K562 (cell line): Measurements from ENCODE around the gene MCCD1. TPM values are rescaled to one million over a fixed set of nuclear protein-coding genes. Genes with fewer than 3 reads are reported as not detected.

Experiments used
- ATF1 ChIP-seq, 2 experiments: fragments of 450-650 bp in 1 of 2; IDR thresholded peaks; 2 replicates each; pipeline ENCODE4 v1.6.1; 2016; ENCODE audit warnings: missing compliant biosample characterization in 1 of 2, missing genetic modification characterization in 1 of 2
- BRD9 ChIP-seq: fragments of 450-650 bp; IDR thresholded peaks from 2 replicates; pipeline ENCODE4 v1.6.1; 2018; ENCODE audit warnings: low read depth; ENCODE audit not compliant: partially characterized antibody
- CBFA2T2 ChIP-seq: fragments of 450-650 bp; conservative IDR thresholded peaks from 2 replicates; pipeline ENCODE4 v1.6.1; 2017; ENCODE audit warnings: mild to moderate bottlenecking
- CTBP1 ChIP-seq: fragments of 450-650 bp; IDR thresholded peaks from 2 replicates; pipeline ENCODE4 v1.6.1; 2016; ENCODE audit warnings: borderline replicate concordance
- GTF2B ChIP-seq: IDR thresholded peaks from 2 replicates; pipeline ENCODE4 v1.6.1; 2011; ENCODE audit not compliant: insufficient read length; ENCODE audit errors: extremely low read depth
- KHSRP ChIP-seq: fragments of 450-650 bp; IDR thresholded peaks from 2 replicates; pipeline ENCODE4 v1.6.1; 2017
- MEF2D ChIP-seq: conservative IDR thresholded peaks from 2 replicates; pipeline ENCODE4 v1.6.1; 2016; ENCODE audit warnings: low read depth, missing genetic modification characterization, missing compliant biosample characterization
- MXD1 ChIP-seq: fragments of 250-450 bp; sonication (Bioruptor Pico); IDR thresholded peaks from 2 replicates; pipeline ENCODE4 v1.8.0; 2021; ENCODE audit warnings: borderline replicate concordance, mild to moderate bottlenecking, moderate library complexity; ENCODE audit not compliant: poor library complexity, severe bottlenecking
- MYNN ChIP-seq, 2 experiments: sonication (generic); formaldehyde crosslinking in 1 of 2; IDR thresholded peaks; 2 replicates each; pipeline versions ENCODE4 v1.5.0 to v1.6.1; 2016 to 2020; ENCODE audit warnings: antibody characterized with exemption in 1 of 2, missing genetic modification reagents in 1 of 2
- NCOA1 ChIP-seq: fragments of 450-650 bp; IDR thresholded peaks from 2 replicates; pipeline ENCODE4 v1.6.1; 2016; ENCODE audit warnings: low read depth
- NCOA2 ChIP-seq, 2 experiments: fragments of 450-650 bp; IDR thresholded peaks; 2 replicates each; pipeline ENCODE4 v1.6.1; 2018; ENCODE audit warnings: mild to moderate bottlenecking in 2 of 2, moderate library complexity in 1 of 2; ENCODE audit not compliant: partially characterized antibody in 2 of 2
- NFE2 ChIP-seq: IDR thresholded peaks from 2 replicates; pipeline ENCODE4 v1.6.1; 2014; ENCODE audit warnings: antibody characterized with exemption, low read depth
- NKRF ChIP-seq: fragments of 450-650 bp; IDR thresholded peaks from 2 replicates; pipeline ENCODE4 v1.6.1; 2016; ENCODE audit warnings: borderline replicate concordance
- RNF2 ChIP-seq: sonication (generic); IDR thresholded peaks from 2 replicates; pipeline ENCODE4 v1.6.1; 2016
- SAFB2 ChIP-seq: fragments of 200-400 bp; formaldehyde crosslinking; IDR thresholded peaks from 2 replicates; pipeline ENCODE4 v1.6.1; 2018; ENCODE audit warnings: borderline replicate concordance, low read length, low read depth, moderate library complexity; ENCODE audit not compliant: severe bottlenecking
- SIN3B ChIP-seq: fragments of 450-650 bp; IDR thresholded peaks from 2 replicates; pipeline ENCODE4 v1.6.1; 2017; ENCODE audit warnings: low read depth, mild to moderate bottlenecking, moderate library complexity
- ZNF134 ChIP-seq: fragments of 250-450 bp; sonication (Bioruptor Pico); conservative IDR thresholded peaks from 2 replicates; pipeline ENCODE4 v1.4.0; 2020
- ZNF644 ChIP-seq: fragments of 200-800 bp; sonication (Bioruptor generic); IDR thresholded peaks from 2 replicates; pipeline ENCODE4 v1.6.1; 2016; ENCODE audit warnings: low read depth, missing genetic modification characterization, missing compliant biosample characterization
- ZNF668 ChIP-seq: fragments of 250-450 bp; sonication (Bioruptor Pico); IDR thresholded peaks from 2 replicates; pipeline ENCODE4 v1.8.0; 2022; ENCODE audit warnings: mild to moderate bottlenecking, inconsistent platforms
- ZNF717 ChIP-seq: fragments of 250-450 bp; sonication (Bioruptor Pico); IDR thresholded peaks from 2 replicates; pipeline ENCODE4 v1.5.0; 2021
- polyA plus RNA-seq, 8 experiments: library from polyadenylated mRNA; depleted of rRNA in 4 of 8; stranded (reverse) in 5 of 8; unstranded in 3 of 8; fragments of >200 nt; fragmentation: Nextera tagmentation in 2 of 8; fragmentation: Illumina TruSeq in 1 of 8; extraction: Ambion mirVana in 2 of 8; extraction: Trizol in 1 of 8; gene quantifications; 2 replicates each; pipeline versions ENCODE4 v1.2.1 to v1.2.3, GENCODE V29; 2011 to 2014; ENCODE audit warnings: inconsistent platforms in 1 of 8, missing spikeins in 1 of 8
- total RNA-seq, 7 experiments: library from RNA; depleted of rRNA in 6 of 7; stranded (reverse); fragments of >200 nt in 6 of 7; fragmentation: Illumina TruSeq in 2 of 7; extraction: Trizol in 2 of 7; gene quantifications; 2 replicates each; pipeline versions ENCODE4 v1.2.1 to v1.2.3, GENCODE V29; 2011 to 2021; ENCODE audit warnings: low replicate concordance in 1 of 7
- TF ChIP-seq, protein P1 (sequence below): fragments of 450-650 bp; IDR thresholded peaks from 2 replicates; pipeline ENCODE4 v1.7.1; 2018; ENCODE audit warnings: mild to moderate bottlenecking, low read depth; ENCODE audit not compliant: partially characterized antibody
- TF ChIP-seq, protein P2 (sequence below): sonication (generic); formaldehyde crosslinking; IDR thresholded peaks from 2 replicates; pipeline ENCODE4 v1.8.1; 2023; ENCODE audit warnings: mild to moderate bottlenecking, missing genetic modification reagents

MCCD1 gene
- total and polyA plus RNA-seq, 9 of the 15 experiments (the other 6 are each of a cell fraction or from before 2014, with no cell fraction given) = not detected

DNA sequence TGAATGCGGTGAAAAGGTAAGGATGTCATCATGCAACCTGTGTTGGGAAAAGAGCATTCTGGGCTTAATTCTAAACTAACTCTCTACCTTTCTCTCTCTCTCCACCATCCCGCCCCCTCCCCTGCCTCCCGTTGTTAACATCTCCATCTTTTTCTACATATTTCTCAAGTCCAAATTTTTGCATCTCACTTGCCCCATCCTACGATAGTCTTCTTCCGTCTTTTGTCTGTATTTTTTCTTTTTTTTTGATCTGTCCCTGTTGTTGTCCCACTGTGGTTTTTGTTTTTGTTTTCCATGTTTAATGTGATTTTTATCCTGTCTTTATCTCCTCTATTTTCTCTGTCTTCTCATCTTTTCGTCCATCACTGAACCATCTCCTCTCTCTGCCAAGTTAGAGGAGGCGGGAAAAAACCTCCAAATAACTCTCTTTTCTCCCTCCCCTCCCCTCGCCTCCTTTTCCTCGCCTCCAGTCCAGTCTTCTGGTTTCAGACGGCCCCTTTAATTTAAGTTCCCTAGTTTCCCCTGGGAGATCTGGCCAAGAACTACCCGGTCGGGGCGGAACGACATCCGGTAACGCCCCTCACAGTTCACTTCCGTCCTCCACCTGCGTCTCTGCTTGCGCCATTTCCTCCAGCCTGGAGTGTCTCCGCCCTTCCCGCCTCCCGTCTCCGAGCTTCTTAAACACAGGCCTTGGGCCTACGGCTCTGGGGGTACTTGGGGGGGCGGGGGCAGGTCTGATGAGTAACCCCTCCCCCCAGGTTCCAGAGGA, 18.4 kb downstream of the MCCD1 start, which contains the start of gene NFKBIL1 (continued):
- TF ChIP-seq BRD9 (peak; percentile 78), MXD1 (CRISPR knock-in tag) (no peak), MYNN (IDR thresholded peaks at IDR 0.05) (no peak), MYNN (CRISPR knock-in tag; IDR thresholded peaks at IDR 0.05) (no peak), MEF2D (tag) (peak; percentile 74), NCOA2 (IDR thresholded peaks at IDR 0.05; ENCODE audit: partially characterized antibody in 2 of 2) (no peak), ZNF717 (CRISPR knock-in tag) (no peak), ZNF644 (tag) (peak; percentile 83; the same call in 1 of the 2 replicates), SIN3B (peak; percentile 54; the same call in 1 of the 2 replicates), ATF1 (CRISPR knock-in tag; IDR thresholded peaks at IDR 0.05) (no peak), ATF1 (tag; IDR thresholded peaks at IDR 0.05) (peak; percentile 96), GTF2B (no peak), NKRF (peak; percentile 79), RNF2 (peak; percentile 52; the same call in 1 of the 2 replicates), NCOA1 (peak; percentile 99), CBFA2T2 (no peak), CTBP1 (peak; percentile 71), NFE2 (peak; percentile 21), ZNF668 (no peak), KHSRP (0 out of 2 replicates have a peak, but pooled peaks have one; percentile 52), SAFB2 (no peak), ZNF134 (CRISPR knock-in tag) (0 out of 2 replicates have a peak, but pooled peaks have one; percentile 26)
- TF ChIP-seq, protein P1, sequence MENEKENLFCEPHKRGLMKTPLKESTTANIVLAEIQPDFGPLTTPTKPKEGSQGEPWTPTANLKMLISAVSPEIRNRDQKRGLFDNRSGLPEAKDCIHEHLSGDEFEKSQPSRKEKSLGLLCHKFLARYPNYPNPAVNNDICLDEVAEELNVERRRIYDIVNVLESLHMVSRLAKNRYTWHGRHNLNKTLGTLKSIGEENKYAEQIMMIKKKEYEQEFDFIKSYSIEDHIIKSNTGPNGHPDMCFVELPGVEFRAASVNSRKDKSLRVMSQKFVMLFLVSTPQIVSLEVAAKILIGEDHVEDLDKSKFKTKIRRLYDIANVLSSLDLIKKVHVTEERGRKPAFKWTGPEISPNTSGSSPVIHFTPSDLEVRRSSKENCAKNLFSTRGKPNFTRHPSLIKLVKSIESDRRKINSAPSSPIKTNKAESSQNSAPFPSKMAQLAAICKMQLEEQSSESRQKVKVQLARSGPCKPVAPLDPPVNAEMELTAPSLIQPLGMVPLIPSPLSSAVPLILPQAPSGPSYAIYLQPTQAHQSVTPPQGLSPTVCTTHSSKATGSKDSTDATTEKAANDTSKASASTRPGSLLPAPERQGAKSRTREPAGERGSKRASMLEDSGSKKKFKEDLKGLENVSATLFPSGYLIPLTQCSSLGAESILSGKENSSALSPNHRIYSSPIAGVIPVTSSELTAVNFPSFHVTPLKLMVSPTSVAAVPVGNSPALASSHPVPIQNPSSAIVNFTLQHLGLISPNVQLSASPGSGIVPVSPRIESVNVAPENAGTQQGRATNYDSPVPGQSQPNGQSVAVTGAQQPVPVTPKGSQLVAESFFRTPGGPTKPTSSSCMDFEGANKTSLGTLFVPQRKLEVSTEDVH = peak; percentile 97
- TF ChIP-seq, protein P2, sequence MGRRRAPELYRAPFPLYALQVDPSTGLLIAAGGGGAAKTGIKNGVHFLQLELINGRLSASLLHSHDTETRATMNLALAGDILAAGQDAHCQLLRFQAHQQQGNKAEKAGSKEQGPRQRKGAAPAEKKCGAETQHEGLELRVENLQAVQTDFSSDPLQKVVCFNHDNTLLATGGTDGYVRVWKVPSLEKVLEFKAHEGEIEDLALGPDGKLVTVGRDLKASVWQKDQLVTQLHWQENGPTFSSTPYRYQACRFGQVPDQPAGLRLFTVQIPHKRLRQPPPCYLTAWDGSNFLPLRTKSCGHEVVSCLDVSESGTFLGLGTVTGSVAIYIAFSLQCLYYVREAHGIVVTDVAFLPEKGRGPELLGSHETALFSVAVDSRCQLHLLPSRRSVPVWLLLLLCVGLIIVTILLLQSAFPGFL (CRISPR knock-in tag) = no peak
